Putamen (tissue), 1 donor: ENCODE results near the gene SH3BP2.

Experiments
- DNase-seq: peaks from one replicate; pipeline ENCODE4 v3.0.0-alpha.2; 2016; ENCODE audit warnings: low spot score

The SH3BP2 gene

DNA sequence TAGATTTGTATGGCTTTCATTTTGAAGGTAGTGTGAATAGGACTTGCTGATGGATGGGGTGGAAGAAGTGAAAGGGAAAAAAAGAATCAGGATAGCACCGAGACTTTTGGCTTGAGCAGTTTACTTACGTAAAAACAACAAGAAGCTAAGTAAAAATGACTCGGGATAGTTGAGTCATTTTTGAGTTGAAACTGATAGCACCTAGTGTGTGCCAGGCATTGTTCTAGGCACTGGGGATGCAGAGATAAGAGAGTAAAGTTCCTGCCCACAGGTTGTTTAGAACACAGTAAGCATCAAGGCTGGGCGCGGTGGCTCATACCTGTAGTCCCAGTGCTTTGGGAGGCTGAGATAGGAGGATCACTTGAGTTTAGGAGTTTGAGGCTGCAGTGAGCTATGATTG lies 85.5 kb downstream of the SH3BP2 start:
- DNase-seq = no peak

DNA sequence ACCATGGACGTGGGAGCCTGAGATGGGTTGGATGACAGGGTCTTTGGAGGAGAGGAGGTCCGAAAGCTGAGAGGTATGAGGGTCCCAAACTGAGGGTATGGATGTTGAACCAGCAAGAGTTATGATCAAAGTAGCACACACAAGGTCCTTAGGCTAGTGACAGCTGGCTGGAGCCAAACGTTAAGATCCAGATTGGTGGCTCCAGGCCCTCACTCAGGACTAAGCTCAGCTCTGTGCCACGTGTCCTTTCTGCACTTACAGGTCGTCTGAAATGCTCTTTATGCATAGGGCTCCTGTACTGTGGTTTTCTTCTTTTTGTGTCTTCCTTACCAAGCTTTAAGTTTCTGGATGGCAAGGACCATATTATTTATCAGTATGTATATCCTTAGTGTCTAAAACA lies 86.1 kb downstream of the SH3BP2 start:
- DNase-seq = no peak

DNA sequence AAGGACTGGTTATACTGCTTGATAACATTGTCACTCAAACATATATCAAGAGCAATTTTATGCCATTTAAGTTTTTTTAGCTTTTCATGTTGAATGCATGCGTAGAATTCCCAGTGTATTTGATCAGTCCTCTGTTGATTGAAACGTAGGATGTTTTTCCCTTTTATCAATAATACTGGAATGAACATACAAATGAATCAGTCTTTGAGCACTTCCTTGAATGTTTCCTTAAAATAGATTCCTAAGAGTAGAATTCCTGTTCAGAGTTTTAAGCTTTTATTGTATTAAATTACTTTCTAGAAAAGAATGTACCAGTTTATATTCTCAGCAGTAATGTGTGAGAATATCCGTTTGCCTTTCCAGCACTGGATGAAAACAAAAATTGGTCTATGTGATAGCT lies 88.5 kb downstream of the SH3BP2 start:
- DNase-seq = no peak

DNA sequence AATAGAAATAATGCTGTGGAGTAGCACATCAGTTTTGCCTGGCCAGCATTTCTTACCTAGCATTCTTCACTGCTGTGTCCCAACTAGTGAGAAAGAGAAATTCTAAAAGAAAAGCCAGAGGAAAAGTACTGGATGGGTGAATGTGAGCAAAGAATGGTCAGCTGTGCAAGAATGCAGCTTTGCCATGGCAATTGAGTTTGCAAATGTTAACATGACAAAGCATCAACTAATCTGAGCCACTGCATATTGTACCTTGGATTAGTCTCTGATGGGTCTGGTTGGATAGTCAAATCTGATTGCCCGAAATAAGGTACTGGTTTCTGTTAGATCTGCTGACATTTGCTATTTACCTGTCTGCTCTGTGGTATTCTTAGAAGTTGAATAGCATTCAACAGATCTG lies 89.5 kb downstream of the SH3BP2 start:
- no peak for DNase-seq

DNA sequence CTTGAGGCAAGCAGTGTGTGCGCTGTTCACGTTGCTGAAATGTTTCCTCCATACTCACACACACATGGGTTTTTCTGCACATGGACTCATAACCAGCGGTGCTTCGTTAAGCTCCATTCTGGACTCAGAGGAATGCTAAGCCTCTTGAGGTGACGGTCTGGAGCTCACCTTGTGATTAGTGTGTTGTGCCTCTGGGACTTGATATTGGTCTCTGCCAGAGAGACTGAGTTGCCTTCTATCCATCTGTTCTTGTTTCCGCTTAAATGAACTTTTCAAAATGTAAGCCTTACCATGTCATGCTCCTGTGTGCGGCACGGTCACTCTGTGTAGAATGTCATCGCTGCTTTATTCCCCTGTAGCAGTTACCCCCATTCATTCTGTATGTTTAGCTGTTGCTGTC lies 93.3 kb downstream of the SH3BP2 start:
- DNase-seq = no peak

DNA sequence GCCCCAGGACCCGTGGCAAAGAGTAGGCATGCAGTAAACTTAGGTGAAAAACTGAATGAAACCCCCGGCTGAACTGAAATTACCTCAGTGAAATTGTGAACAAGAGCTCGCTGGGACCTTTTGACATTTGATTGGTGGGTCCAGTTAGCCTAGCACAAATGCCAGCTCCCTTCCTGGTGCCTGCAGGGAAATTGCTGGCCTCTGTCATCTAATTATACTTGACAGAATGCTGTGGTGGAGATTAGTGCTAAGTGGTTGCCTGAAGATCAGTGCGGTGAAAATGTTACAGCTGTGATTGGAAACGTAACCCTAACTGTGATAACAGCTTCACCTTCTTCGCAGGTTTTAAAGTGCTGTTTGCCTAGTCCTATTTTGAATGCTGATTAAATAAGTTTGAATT lies 93.7 kb downstream of the SH3BP2 start:
- DNase-seq = no peak

DNA sequence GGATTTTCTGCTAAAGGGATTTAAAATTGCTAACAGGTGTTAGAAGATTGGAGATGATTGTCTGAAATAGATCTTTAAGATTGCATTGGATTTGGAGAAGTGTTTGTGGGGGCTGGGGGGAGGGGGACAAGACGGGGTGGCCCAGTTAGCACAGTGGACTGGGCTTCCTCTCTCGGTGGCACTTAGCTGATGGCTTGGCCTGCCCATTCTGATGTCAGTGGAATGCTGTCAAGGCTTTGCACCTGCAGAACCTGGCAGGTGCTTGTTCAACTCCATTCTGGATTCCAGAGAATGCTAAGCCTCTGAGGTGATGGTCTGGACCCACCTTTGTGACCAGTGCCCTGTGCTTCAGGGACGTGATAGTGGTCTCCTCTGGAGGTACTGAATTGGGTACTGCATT lies 94.5 kb downstream of the SH3BP2 start:
- no peak for DNase-seq

DNA sequence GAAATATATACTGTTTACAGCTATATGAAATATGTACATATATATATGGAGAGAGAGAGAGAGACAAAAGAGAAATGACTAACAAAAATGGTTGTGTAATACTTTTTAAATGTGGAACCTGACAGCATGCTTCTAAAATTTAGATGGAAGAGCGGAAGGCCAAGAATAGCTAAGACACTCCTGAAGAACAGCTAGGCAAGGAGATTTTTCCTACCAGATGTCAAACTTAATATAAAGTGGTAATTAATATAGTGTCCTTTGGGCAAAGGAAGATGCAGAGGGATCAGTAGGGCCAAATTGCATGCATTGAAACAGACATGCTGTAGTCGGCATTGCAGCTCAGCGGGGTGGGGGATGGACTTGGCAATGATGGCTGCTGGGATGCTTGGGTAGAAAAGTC lies 96.0 kb downstream of the SH3BP2 start:
- no peak for DNase-seq
